Gastroesophageal sphincter (tissue), 3 donors: ENCODE results near the gene ZNF789.

Source experiments
- CTCF ChIP-seq, 4 experiments: fragments of 200-600 bp in 2 of 4; fragments of 450-650 bp in 2 of 4; sonication (generic) in 1 of 4; IDR thresholded peaks; one replicate each; pipeline ENCODE4 v1.5.1; 2017 to 2019; ENCODE audit warnings: antibody characterized with exemption in 4 of 4, mild to moderate bottlenecking in 2 of 4, moderate library complexity in 2 of 4
- EP300 ChIP-seq: sonication (generic); formaldehyde crosslinking; IDR thresholded peaks from one replicate; pipeline ENCODE4 v1.6.1; 2017; ENCODE audit warnings: antibody characterized with exemption, mild to moderate bottlenecking
- POLR2A ChIP-seq, 2 donors: fragments of 450-650 bp; IDR thresholded peaks; one replicate each; pipeline ENCODE4 v1.6.1; 2017; ENCODE audit warnings: antibody characterized with exemption in 2 of 2, mild to moderate bottlenecking in 2 of 2, moderate library complexity in 1 of 2

- TF ChIP-seq EP300 (no peak), CTCF (IDR thresholded peaks at IDR 0.05) (no peak), POLR2A (IDR thresholded peaks at IDR 0.05) (no peak)
Measured at GRCh38 chr7:99429756-99430155, 42.9 kb upstream of the ZNF789 start.
